Activated CD8-positive, alpha-beta memory T cell treated with anti-CD3 and anti-CD28 coated beads, Interleukin-2, amount 50 U/mL, for 24 hours (primary cell): Measurements from ENCODE around the gene NFE2.
"Not testable (repeated sequence)": the region's sequence is repeated elsewhere in the genome, so short reads cannot be mapped to it uniquely, and the experiment has no call there.

Experiments used
- DNase-seq: peaks from one replicate; pipeline ENCODE4 v3.0.0-alpha.2; 2020; ENCODE audit errors: extremely low read depth

The NFE2 gene

GRCh38 chr12:54282949-54283593 lies 17.7 kb downstream of the NFE2 start:
- no peak for DNase-seq

GRCh38 chr12:54281694-54282093 lies 19.1 kb downstream of the NFE2 start:
- DNase-seq, result not testable (repeated sequence)

GRCh38 chr12:54281261-54281638 lies 19.6 kb downstream of the NFE2 start:
- DNase-seq, result not testable (repeated sequence)

GRCh38 chr12:54280468-54281260 lies 20.2 kb downstream of the NFE2 start, which contains the start of gene HNRNPA1:
Gene HNRNPA1, plus strand, starts transcription at chr12:54280726. Its CDS starts 82 bp downstream, at chr12:54280808.
- peak; percentile 93 for DNase-seq

GRCh38 chr12:54279632-54280467 lies 21.0 kb downstream of the NFE2 start, which contains the start of gene CBX5:
Gene CBX5, minus strand, starts transcription at chr12:54280122. Its CDS starts 22,472 bp downstream, at chr12:54257650.
- peak; percentile 99 for DNase-seq

- no peak for DNase-seq
These were observed 21.6 kb downstream of the NFE2 start for GRCh38 chr12:54279227-54279631.

- DNase-seq, result no peak
These were observed 23.0 kb downstream of the NFE2 start for GRCh38 chr12:54277823-54278276.

GRCh38 chr12:54276368-54276767 lies 24.4 kb downstream of the NFE2 start:
- no peak for DNase-seq

- DNase-seq, result no peak
These were observed 26.8 kb downstream of the NFE2 start for GRCh38 chr12:54273981-54274380.

- no peak for DNase-seq
These were observed 28.6 kb downstream of the NFE2 start for GRCh38 chr12:54272214-54272613.

- no peak for DNase-seq
These were observed 30.5 kb downstream of the NFE2 start for GRCh38 chr12:54270345-54270744.

- DNase-seq, result no peak
These were observed 34.0 kb downstream of the NFE2 start for GRCh38 chr12:54266852-54267251.

- DNase-seq, result no peak
These were observed 35.4 kb downstream of the NFE2 start for GRCh38 chr12:54265364-54265812.

- no peak for DNase-seq
These were observed 38.4 kb downstream of the NFE2 start for GRCh38 chr12:54262403-54262925.

- no peak for DNase-seq
These were observed 38.9 kb downstream of the NFE2 start for GRCh38 chr12:54261815-54262402.

GRCh38 chr12:54259194-54260011 lies 41.4 kb downstream of the NFE2 start:
- DNase-seq, result no peak

- DNase-seq, result no peak
These were observed 42.6 kb downstream of the NFE2 start for GRCh38 chr12:54258201-54258681.

- no peak for DNase-seq
These were observed 43.5 kb downstream of the NFE2 start for GRCh38 chr12:54257332-54257731.

- DNase-seq, result no peak
These were observed 47.6 kb downstream of the NFE2 start for GRCh38 chr12:54253240-54253639.

- DNase-seq, result no peak
These were observed 49.0 kb downstream of the NFE2 start for GRCh38 chr12:54251667-54252284.
